T-helper 2 cell treated with Interferon-gamma antibody and Interleukin-4, amounts not matched to agents 5 μg/mL and 100 μg/mL, for 36 hours (primary cell): Measurements from ENCODE around the gene MTHFSD.
A peak's percentile ranks its signal among the peaks of the same experiment; 100 is the strongest.

Experiments
- DNase-seq: peaks from one replicate; pipeline ENCODE4 v3.0.0; 2021; ENCODE audit warnings: low spot score
- H3K27ac Mint-ChIP-seq: one replicate; pipeline ENCODE4 v1.8.0; 2021; ENCODE audit warnings: mild to moderate bottlenecking, mixed read lengths
- H3K27me3 Mint-ChIP-seq: one replicate; pipeline ENCODE4 v1.8.0; 2021; ENCODE audit warnings: low read depth, mixed read lengths
- H3K36me3 Mint-ChIP-seq: one replicate; pipeline ENCODE4 v1.8.0; 2021; ENCODE audit warnings: low read depth, mixed read lengths
- H3K4me1 Mint-ChIP-seq: one replicate; pipeline ENCODE4 v1.8.0; 2021; ENCODE audit warnings: low read depth, mixed read lengths
- H3K4me3 Mint-ChIP-seq: one replicate; pipeline ENCODE4 v1.8.0; 2022; ENCODE audit warnings: mild to moderate bottlenecking, moderate library complexity, mixed read lengths
- H3K9me3 Mint-ChIP-seq: one replicate; pipeline ENCODE4 v1.8.0; 2021; ENCODE audit warnings: mixed read lengths

The MTHFSD gene

DNA sequence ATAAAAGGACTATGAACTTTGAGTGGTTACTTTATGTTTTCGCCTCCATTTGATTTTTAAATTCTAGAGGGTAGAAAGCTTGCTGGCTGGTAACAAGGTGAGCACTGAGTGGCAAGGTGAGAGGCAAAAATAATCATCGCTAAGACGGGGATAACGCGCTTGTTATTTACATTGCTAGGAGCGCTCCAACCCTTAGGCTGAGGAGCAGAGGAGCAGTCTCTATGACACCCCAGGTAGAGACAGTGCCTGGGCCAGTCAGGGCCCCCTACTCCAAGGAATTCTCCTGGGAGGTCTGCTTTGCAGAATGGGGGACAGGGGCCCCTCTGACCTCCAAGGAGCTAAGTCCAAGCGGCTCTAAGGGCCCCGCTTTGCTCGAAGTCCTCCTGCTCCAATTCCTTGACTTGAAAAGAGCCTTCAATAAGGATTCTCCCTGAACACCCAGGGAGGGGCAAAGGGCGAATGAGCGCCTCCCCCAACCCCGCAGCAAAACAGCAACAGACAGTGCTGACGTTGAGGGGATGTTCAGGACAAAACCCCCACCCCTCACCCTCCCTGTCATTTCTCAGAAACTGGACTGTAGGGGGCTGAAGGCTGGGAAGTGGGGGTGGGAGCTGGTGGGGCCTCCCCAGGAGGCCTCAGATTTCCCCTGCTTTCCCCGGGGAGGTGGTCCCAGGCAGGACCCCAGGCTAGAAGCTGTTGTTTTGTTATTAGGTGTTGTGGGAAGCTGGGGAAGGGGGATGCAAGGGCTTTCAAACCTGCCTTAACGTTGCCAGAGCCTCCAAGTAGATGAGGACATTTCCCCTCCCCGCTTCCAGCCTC is 54.9 kb downstream of the MTHFSD start:
- H3K36me3 Mint-ChIP-seq = peaks cover 1% of the 10 kb centered on the region
- H3K27ac Mint-ChIP-seq = peak overlapping the region; percentile 8
- no peaks in the 10 kb centered on the region for H3K9me3 Mint-ChIP-seq
- H3K27me3 Mint-ChIP-seq = peaks cover 88% of the 10 kb centered on the region
- peaks cover 2% of the 10 kb centered on the region for H3K4me1 Mint-ChIP-seq
- no peak for DNase-seq
- no peak overlapping the region for H3K4me3 Mint-ChIP-seq

DNA sequence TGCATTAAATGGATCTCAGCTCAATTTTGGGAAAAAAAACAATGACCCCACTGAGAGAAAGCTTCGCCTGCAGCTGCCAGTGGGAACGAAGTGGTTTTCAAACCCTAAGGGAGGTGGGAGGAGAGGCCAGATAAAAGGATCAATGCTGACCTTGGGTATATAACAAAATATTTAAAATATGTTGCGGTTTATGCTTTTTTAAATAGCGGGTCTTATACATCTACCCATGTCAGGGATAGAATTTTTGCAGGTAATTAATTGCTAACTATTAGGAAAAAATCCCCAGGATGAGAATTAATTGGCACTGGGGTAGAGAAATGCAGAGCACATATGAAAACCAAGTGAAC is 55.6 kb downstream of the MTHFSD start:
- H3K27me3 Mint-ChIP-seq = peaks cover 87% of the 10 kb centered on the region
- H3K9me3 Mint-ChIP-seq = no peaks in the 10 kb centered on the region
- H3K4me1 Mint-ChIP-seq = no peaks in the 10 kb centered on the region
- H3K36me3 Mint-ChIP-seq = no peaks in the 10 kb centered on the region
- DNase-seq = no peak
- no peak overlapping the region for H3K4me3 Mint-ChIP-seq
- no peak overlapping the region for H3K27ac Mint-ChIP-seq

DNA sequence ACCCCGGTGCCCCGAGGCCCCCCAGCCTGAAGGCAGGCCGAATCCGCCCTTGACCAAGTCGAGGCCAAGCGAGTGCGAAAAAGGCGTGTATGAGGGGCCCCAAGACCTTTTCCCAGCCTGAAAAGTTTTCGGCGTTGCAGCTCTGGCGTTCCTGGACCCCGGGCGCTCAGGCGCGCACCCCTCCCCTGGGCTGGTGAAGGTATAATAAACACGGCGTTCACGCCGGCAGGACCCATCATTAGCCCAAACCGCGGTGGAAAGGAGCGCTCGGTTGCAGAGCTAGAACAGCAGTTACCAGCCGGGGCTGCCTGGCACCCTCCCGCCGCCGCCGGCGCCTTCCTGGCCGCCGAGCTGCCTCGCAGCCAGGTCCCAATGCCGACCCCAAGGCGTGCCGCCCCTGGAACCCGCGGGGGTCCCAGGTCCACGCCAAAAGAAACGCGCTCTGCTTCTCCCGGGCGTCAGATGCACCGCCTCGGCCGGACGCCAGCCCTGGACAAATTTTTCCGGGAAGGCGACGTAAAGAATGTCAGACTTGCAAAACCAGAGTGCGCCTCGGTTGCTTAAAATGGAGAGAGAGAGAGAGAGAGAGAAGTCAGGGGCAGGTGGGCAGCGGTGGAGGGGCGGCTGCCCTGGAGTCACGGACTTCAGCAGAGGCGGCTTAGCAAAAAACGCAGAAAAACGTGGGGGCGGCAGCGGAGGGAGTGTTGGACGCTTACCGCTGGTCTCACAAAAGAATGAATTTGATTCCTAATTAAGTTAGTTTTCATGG is 56.2 kb downstream of the MTHFSD start:
- no peaks in the 10 kb centered on the region for H3K4me1 Mint-ChIP-seq
- H3K4me3 Mint-ChIP-seq = no peak overlapping the region
- no peak overlapping the region for H3K27ac Mint-ChIP-seq
- H3K36me3 Mint-ChIP-seq = no peaks in the 10 kb centered on the region
- peaks cover 87% of the 10 kb centered on the region for H3K27me3 Mint-ChIP-seq
- H3K9me3 Mint-ChIP-seq = no peaks in the 10 kb centered on the region
- DNase-seq = no peak

DNA sequence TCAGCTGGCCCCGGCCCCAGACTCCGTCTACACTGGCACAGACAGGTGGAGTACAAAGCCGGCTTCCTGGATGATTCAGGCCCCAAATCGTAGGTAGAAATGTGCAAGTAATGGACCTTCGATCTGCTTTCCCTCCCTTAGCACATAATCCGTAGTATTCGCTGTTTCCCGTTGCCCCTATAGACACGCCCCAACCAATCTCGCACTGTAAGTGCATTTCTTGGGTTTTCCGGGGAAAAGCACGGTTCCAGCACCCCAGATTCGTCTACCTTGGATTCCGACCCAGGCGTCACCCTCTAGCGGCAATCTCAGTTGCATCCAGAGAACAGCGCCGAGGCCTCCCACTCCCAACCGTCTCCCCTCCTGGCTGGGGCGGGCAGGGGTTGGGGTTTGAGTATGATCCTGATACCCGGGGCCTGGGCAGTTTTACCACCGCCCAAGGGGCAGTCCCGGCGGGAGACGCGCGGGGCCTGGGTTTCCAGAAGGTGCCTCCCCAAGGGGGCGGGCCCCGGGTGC is 56.8 kb downstream of the MTHFSD start:
- no peaks in the 10 kb centered on the region for H3K36me3 Mint-ChIP-seq
- DNase-seq = no peak
- no peaks in the 10 kb centered on the region for H3K4me1 Mint-ChIP-seq
- no peaks in the 10 kb centered on the region for H3K9me3 Mint-ChIP-seq
- H3K27ac Mint-ChIP-seq = peak overlapping the region; percentile 62
- peaks cover 84% of the 10 kb centered on the region for H3K27me3 Mint-ChIP-seq
- no peak overlapping the region for H3K4me3 Mint-ChIP-seq

DNA sequence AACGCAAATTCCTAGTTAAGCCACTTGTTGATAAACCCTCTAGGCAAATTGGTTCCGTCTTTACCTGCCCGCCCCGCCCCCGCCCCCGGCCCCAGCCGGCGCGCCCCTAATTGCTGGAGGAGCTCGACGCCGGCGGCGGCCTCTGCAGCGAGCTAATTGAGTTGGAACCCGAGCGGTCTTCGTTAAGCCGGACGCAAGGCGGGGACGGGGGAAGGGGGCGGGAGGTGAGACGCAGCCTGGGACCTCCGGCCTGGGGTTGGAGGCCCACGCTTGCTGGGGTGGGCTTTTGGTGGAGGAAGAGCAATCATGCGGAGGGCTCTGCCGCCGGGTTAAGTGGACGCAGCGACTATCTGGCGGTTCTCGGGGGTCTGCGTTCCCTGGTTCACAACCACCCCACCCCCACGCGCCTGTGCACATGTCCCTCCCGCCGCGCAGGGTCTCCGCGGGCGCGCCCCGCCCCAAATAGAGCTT is 57.4 kb downstream of the MTHFSD start:
- Mint-ChIP-seq H3K4me1 (no peaks in the 10 kb centered on the region), H3K36me3 (no peaks in the 10 kb centered on the region), H3K9me3 (no peaks in the 10 kb centered on the region), H3K27me3 (peaks cover 82% of the 10 kb centered on the region), H3K4me3 (no peak overlapping the region), H3K27ac (no peak overlapping the region)
- DNase-seq = no peak

DNA sequence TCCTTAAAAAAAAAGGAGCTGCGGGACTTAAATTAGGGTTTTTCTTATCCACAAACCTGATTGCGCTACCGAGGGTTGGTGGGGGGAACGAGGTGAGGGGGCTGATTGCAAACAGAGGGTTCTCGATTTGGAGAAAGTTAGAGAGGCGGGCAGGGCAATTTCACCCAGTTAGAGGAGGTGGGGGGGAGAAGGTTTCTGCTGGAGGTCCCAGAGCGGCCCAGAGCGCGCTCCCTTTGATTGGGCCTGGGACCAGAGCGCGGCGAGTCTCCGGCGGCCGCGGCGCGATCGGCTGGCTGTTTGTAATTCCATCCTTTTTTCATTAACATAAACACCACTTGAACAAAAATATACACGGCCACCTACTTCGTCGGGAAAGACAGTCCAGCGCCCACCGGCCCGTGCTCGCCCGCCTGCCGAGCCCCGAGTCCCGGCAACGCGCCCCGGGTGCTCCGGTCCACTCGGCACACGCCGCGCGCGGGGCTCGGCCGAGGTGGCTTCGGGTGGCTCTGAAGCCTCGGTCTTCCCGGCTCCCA is 58.0 kb downstream of the MTHFSD start:
- Mint-ChIP-seq H3K4me3 (no peak overlapping the region), H3K9me3 (no peaks in the 10 kb centered on the region), H3K27me3 (peaks cover 81% of the 10 kb centered on the region), H3K4me1 (no peaks in the 10 kb centered on the region), H3K36me3 (no peaks in the 10 kb centered on the region), H3K27ac (peak overlapping the region; percentile 49)
- no peak for DNase-seq

DNA sequence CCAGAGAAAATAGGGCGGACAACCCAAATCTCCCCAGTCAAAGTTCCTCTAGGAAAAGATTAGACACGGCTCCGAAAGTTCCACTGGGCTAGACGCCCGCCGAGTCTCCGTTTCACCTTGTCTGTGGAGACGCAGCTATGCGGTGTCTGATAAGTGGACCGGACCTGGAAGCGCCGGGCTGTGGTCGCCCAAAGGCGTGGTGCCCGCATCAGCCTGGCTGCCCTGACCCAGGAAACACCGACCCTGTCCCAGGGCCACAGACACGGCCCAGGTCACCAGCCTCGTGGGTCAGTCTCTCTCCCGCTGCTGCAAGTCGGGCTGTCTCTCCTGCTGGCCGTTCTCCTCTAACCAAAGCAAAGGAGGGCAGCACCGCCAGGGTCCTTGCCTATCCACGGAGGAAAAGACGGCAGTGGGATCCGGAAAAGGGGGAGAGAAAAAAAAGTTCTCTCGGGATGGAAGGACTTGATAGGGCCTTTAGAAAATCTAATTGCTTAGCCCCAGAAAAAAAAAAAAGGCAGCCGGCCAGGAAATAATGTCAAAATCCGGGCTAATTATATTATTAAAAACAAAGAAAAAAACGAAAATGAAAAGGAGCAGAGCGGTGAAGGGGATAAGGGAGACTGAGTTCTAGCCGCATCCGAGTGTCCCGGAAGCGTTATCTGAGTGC is 58.6 kb downstream of the MTHFSD start:
- no peak overlapping the region for H3K27ac Mint-ChIP-seq
- H3K4me3 Mint-ChIP-seq = no peak overlapping the region
- H3K36me3 Mint-ChIP-seq = no peaks in the 10 kb centered on the region
- DNase-seq = no peak
- no peaks in the 10 kb centered on the region for H3K9me3 Mint-ChIP-seq
- peaks cover 77% of the 10 kb centered on the region for H3K27me3 Mint-ChIP-seq
- no peaks in the 10 kb centered on the region for H3K4me1 Mint-ChIP-seq

DNA sequence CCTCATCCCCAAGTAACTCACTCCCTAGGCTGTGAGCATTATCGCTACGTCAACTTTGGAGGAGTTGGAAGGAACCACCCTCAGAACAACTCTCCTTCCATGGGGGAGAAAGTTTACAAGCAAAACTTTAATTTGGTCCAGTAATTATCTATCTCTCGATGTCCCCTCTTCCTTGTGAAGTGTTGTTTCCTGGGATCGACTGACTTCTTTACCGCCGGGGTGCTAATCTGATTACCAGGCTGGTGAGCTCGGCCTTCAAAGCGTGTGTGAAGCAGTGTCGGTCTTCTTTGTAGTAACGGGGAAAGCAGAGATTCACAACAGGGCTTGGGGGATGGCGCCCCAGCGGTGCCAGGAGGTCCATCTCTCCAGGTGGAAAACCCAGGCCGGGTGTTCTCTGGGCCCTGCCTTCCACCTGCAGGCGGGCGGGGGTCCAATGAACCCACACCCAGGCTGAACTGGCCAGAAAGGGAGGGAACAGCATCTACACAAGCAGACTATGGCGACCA is 59.2 kb downstream of the MTHFSD start:
- DNase-seq = no peak
- H3K36me3 Mint-ChIP-seq = no peaks in the 10 kb centered on the region
- no peak overlapping the region for H3K27ac Mint-ChIP-seq
- H3K27me3 Mint-ChIP-seq = peaks cover 75% of the 10 kb centered on the region
- H3K9me3 Mint-ChIP-seq = no peaks in the 10 kb centered on the region
- no peak overlapping the region for H3K4me3 Mint-ChIP-seq
- H3K4me1 Mint-ChIP-seq = no peaks in the 10 kb centered on the region

DNA sequence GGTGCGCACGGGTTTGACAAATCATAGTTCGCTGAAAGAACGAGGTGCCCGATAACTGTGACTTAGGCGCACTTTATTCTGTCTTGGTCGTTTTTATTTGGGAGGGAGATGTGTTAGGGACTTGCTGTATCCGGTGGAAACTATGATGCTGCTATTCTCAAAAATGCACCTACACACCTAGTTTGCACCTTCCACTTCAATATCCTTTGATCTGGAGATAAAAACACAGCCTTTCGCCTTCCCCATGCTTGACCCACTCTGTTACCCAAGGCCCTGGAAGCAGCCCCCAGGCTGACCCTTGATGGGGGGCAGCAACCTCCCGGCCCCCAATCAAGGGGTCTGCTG is 59.7 kb downstream of the MTHFSD start:
- H3K27ac Mint-ChIP-seq = no peak overlapping the region
- H3K27me3 Mint-ChIP-seq = peaks cover 73% of the 10 kb centered on the region
- H3K36me3 Mint-ChIP-seq = no peaks in the 10 kb centered on the region
- H3K9me3 Mint-ChIP-seq = no peaks in the 10 kb centered on the region
- no peak for DNase-seq
- H3K4me3 Mint-ChIP-seq = no peak overlapping the region
- no peaks in the 10 kb centered on the region for H3K4me1 Mint-ChIP-seq

DNA sequence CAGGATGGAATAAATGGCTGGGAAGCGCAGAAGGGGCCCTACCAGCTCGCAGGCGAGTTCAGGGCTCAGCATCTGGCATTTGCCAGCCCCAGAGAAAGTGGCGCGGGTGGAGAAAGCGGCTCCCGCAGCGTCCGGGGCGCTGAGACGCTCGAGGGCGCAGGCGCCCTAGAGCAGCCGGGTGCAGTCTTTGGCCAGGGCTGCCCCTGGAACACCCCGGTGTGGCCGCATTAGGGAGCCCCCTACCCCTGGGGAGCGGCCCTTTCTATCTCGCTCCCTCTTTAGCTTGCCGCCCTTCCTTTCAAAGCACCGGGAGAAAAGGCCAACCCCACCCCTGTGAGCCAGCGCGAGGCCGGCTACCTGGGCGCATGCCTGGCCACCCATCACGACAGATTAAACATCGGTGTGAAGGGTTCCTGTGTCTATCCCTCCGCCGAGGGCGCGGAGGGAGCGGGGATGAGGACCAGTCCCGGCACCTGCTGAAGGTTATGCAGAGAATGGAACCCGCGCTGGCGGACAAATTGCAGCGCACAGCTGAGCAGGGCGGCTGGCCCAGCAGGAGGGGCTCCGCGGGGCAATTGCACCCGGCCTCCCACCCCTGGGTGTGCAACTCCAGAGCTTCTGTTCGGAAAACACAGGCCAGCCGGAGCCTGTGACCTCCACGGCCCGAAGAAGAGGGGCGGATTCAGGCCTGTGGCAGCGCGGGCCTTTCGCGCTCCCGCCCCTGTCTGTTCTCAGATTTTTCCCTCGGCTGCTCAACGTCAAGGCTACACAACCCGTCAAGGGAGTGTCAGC is 60.3 kb downstream of the MTHFSD start:
- Mint-ChIP-seq H3K4me3 (no peak overlapping the region), H3K36me3 (no peaks in the 10 kb centered on the region), H3K27ac (no peak overlapping the region), H3K9me3 (no peaks in the 10 kb centered on the region), H3K4me1 (no peaks in the 10 kb centered on the region), H3K27me3 (peaks cover 71% of the 10 kb centered on the region)
- DNase-seq = no peak

DNA sequence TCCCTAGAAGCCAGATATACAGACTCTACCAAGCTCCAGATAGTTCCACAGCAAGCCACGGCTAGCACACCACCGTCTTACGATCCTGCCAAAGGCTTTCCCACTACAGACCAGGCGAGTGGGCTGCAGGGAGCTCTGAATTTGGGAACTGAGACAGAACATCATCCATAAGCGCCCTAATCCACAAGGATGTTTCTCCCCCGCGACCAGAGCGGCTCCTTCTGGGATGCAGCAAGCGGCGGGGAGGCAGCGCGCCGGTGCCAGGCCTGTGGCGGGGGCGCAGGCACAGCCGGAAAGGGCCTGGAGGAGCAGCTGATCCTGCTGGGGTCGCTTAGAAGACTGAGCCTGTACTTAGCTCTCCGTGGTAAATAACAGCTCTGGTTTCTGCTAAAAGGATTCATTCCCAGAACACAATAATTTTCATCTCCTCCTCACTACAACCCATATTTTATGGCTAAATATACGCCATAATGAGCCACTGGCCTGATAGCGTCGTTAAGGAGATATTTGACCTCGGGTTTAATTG is 60.9 kb downstream of the MTHFSD start:
- Mint-ChIP-seq H3K4me3 (no peak overlapping the region), H3K27me3 (peaks cover 64% of the 10 kb centered on the region), H3K9me3 (no peaks in the 10 kb centered on the region), H3K36me3 (no peaks in the 10 kb centered on the region), H3K4me1 (no peaks in the 10 kb centered on the region), H3K27ac (no peak overlapping the region)
- no peak for DNase-seq

DNA sequence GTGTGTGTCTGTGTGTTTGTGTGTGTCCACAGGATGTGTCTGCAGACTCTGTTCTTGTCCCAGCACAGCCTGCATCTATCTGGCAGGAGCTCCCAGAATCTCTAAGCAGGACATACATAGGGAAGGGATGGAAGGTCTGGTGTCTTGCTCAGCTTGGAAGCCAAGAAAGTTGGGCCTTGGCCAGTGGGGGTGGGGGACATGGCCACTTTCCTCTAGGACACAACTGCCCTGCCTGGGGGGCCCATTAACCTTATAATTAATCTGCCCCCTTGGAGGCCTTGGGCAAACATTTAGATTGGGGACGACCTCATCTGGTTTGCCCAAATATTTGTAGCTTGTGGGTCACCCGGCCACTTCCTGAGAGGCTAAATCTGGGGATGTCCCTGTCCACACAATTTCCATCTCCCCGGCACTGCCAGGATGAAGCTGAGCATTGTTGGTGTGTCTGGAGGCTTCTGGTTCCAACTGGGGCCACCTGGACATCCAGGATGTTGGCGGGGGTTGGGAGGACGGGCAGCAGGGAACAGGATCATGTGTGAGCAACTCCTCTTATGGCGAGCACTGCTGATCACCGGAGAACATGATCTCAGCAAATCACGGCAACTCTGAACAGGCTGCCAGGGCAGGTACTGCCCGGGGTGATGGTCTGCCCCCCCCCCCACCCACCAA is 61.9 kb downstream of the MTHFSD start:
- Mint-ChIP-seq H3K4me3 (no peak overlapping the region), H3K4me1 (no peaks in the 10 kb centered on the region), H3K9me3 (no peaks in the 10 kb centered on the region), H3K27me3 (peaks cover 59% of the 10 kb centered on the region), H3K36me3 (no peaks in the 10 kb centered on the region), H3K27ac (no peak overlapping the region)
- no peak for DNase-seq
